Measurements from ENCODE around the gene CCDC17. TPM values are rescaled to one million over a fixed set of nuclear protein-coding genes. Genes with fewer than 3 reads are reported as not detected.

The CCDC17 gene
- total RNA-seq, 1 donor from 2014 or later, result 2.2 TPM

DNA sequence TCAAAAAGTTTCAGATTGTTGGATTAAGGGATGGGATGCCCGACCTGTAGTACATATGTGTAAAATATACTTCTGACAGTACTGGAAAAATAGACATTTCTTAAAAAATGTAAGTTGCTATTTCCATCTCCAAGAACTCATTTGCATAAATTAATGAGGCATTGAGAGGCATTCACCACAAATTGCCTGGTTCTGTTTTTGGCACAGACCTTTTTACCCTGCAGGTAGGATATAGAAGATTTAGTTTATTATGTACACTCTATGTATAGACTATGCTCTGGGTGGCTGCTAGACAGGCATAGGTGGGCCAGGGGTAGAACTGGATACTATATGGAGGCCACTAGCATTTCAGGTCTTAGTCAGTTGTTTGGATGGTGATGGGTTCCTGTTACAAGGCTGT lies 8.0 kb downstream of the CCDC17 start:
- DNase-seq (ENCODE audit: extremely low spot score, unreplicated experiment), result no peak
- Mint-ChIP-seq H3K27ac (ENCODE audit: unreplicated experiment) (no peak overlapping the region), H3K27me3 (ENCODE audit: unreplicated experiment) (no peaks in the 10 kb centered on the region), H3K9me3 (ENCODE audit: unreplicated experiment) (no peaks in the 10 kb centered on the region), H3K4me3 (ENCODE audit: unreplicated experiment) (no peak overlapping the region), H3K4me1 (ENCODE audit: unreplicated experiment) (no peaks in the 10 kb centered on the region), H3K36me3 (ENCODE audit: unreplicated experiment) (peaks cover 22% of the 10 kb centered on the region)
- TF ChIP-seq, protein P1, sequence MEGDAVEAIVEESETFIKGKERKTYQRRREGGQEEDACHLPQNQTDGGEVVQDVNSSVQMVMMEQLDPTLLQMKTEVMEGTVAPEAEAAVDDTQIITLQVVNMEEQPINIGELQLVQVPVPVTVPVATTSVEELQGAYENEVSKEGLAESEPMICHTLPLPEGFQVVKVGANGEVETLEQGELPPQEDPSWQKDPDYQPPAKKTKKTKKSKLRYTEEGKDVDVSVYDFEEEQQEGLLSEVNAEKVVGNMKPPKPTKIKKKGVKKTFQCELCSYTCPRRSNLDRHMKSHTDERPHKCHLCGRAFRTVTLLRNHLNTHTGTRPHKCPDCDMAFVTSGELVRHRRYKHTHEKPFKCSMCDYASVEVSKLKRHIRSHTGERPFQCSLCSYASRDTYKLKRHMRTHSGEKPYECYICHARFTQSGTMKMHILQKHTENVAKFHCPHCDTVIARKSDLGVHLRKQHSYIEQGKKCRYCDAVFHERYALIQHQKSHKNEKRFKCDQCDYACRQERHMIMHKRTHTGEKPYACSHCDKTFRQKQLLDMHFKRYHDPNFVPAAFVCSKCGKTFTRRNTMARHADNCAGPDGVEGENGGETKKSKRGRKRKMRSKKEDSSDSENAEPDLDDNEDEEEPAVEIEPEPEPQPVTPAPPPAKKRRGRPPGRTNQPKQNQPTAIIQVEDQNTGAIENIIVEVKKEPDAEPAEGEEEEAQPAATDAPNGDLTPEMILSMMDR (IDR thresholded peaks at IDR 0.05), result no peak

DNA sequence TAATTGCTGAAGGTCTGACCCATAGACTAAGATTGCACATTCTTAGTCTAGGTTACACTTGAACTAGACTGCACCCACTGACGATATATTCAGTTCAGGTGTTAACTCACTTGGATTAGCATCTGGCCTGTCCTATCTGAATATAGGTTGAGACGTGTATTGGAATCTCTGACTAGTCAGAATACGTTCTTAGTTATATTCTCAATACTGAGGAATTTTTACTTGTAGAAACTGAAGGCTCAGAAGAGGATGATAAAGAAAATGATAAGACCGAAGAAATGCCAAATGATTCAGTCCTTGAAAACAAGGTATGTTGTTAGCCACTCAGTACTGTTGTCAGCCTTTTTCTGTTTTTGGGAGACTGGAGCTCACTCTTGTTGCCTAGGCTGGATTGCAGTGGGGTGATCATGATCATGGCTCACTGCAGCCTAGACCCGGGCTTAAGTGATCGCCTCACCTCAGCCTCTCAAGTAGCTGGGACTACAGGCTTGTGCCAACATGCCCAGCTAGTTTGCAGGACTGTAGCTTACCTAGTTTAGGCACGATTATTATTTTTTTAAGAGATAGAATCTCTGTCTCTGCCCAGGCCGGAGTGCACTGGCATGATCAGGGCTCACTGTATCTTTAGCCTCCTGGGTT lies 10.8 kb downstream of the CCDC17 start:
- peaks cover 8% of the 10 kb centered on the region for H3K4me1 Mint-ChIP-seq (ENCODE audit: unreplicated experiment)
- H3K4me3 Mint-ChIP-seq (ENCODE audit: unreplicated experiment), result no peak overlapping the region
- H3K27ac Mint-ChIP-seq (ENCODE audit: unreplicated experiment), result no peak overlapping the region
- no peaks in the 10 kb centered on the region for H3K27me3 Mint-ChIP-seq (ENCODE audit: unreplicated experiment)
- TF ChIP-seq, protein P1 (IDR thresholded peaks at IDR 0.05), result no peak
- H3K36me3 Mint-ChIP-seq (ENCODE audit: unreplicated experiment), result peaks cover 24% of the 10 kb centered on the region
- no peaks in the 10 kb centered on the region for H3K9me3 Mint-ChIP-seq (ENCODE audit: unreplicated experiment)
- DNase-seq (ENCODE audit: extremely low spot score, unreplicated experiment), result no peak

DNA sequence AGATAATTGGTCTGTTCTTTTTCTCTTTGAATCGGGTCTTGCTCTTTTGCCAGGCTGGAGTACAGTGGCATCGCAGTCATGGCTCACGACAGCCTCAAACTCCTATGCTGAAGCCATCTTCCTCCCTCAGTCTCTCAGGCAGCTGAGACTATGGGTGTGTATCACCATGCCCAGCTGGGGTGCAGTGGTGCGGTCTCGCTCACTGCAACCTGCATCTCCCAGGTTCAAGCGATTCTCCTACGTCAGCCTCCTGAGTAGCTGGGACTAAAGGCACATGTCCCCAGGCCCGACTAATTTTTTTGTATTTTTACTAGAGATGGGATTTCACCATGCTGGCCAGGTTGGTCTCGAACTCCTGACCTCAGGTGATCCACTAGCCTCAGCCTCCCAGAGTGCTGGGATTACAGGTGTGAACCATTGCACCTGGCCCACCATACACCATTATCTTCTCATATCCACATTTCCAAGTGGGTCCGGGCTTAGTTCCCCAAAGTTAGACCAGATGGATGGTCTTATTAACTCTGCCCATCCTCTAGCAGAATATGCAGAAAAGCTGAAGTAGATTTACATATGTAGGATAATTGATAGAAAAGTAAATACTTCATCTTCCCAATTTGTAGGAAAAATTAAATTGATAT lies 13.1 kb downstream of the CCDC17 start:
- Mint-ChIP-seq H3K27me3 (ENCODE audit: unreplicated experiment) (no peaks in the 10 kb centered on the region), H3K4me3 (ENCODE audit: unreplicated experiment) (no peak overlapping the region), H3K4me1 (ENCODE audit: unreplicated experiment) (peaks cover 10% of the 10 kb centered on the region), H3K9me3 (ENCODE audit: unreplicated experiment) (no peaks in the 10 kb centered on the region), H3K36me3 (ENCODE audit: unreplicated experiment) (peaks cover 35% of the 10 kb centered on the region), H3K27ac (ENCODE audit: unreplicated experiment) (no peak overlapping the region)
- TF ChIP-seq, protein P1 (IDR thresholded peaks at IDR 0.05), result no peak
- no peak for DNase-seq (ENCODE audit: extremely low spot score, unreplicated experiment)

GRCh38 chr1:45608175-45609156 lies 15.4 kb downstream of the CCDC17 start:
- TF ChIP-seq, protein P1 (IDR thresholded peaks at IDR 0.05), result no peak
- Mint-ChIP-seq H3K4me3 (ENCODE audit: unreplicated experiment) (no peak overlapping the region), H3K4me1 (ENCODE audit: unreplicated experiment) (peaks cover 10% of the 10 kb centered on the region), H3K9me3 (ENCODE audit: unreplicated experiment) (no peaks in the 10 kb centered on the region), H3K36me3 (ENCODE audit: unreplicated experiment) (peaks cover 31% of the 10 kb centered on the region), H3K27me3 (ENCODE audit: unreplicated experiment) (no peaks in the 10 kb centered on the region), H3K27ac (ENCODE audit: unreplicated experiment) (peak overlapping the region; percentile 39)
- DNase-seq (ENCODE audit: extremely low spot score, unreplicated experiment), result no peak
